WTC11 (cell line): ENCODE results near the gene RGS6. TPM values are rescaled to one million over a fixed set of nuclear protein-coding genes. Genes with fewer than 3 reads are reported as not detected.

Experiments used
- ATAC-seq: fragments of 200-7000 bp; cut with Tn5 transposase; 2 replicates; pipeline ENCODE4 v1.10.0; 2021; ENCODE audit warnings: mild to moderate bottlenecking, moderate library complexity
- CTCF ChIA-PET: fragments of 300-600 bp; sonication (Branson Sonifier 250); formaldehyde crosslinking; loops from one replicate; lab custom pipeline; 2021; ENCODE audit warnings: antibody characterized with exemption; lab: Charles Lee
- POLR2A ChIA-PET: fragments of 350-600 bp; sonication (Branson Sonifier 250); formaldehyde crosslinking; loops from one replicate; lab custom pipeline; 2021; ENCODE audit warnings: antibody characterized with exemption; lab: Charles Lee
- DNase-seq: peaks from one replicate; pipeline ENCODE4 v3.0.0; 2021; ENCODE audit warnings: low spot score
- H3K27ac Mint-ChIP-seq: 2 replicates; pipeline ENCODE4 v1.8.0; 2021; ENCODE audit warnings: mixed read lengths
- H3K27me3 Mint-ChIP-seq: 2 replicates; pipeline ENCODE4 v1.8.0; 2021; ENCODE audit warnings: low read depth, mild to moderate bottlenecking, moderate library complexity, mixed read lengths
- H3K36me3 Mint-ChIP-seq: 2 replicates; pipeline ENCODE4 v1.8.0; 2021; ENCODE audit warnings: mixed read lengths
- H3K4me1 Mint-ChIP-seq: 2 replicates; pipeline ENCODE4 v1.8.0; 2022; ENCODE audit warnings: mixed read lengths
- H3K4me3 Mint-ChIP-seq: 2 replicates; pipeline ENCODE4 v1.8.0; 2021; ENCODE audit warnings: mild to moderate bottlenecking, moderate library complexity, mixed read lengths
- H3K9me3 Mint-ChIP-seq: 2 replicates; pipeline ENCODE4 v1.8.0; 2021; ENCODE audit warnings: mixed read lengths
- ATF2 ChIP-seq: sonication (generic); formaldehyde crosslinking; IDR thresholded peaks from 2 replicates; pipeline ENCODE4 v1.8.1; 2022; ENCODE audit warnings: low read depth, missing genetic modification reagents, borderline replicate concordance
- FOXK1 ChIP-seq: sonication (generic); formaldehyde crosslinking; IDR thresholded peaks from 2 replicates; pipeline ENCODE4 v1.8.0; 2022; ENCODE audit warnings: mild to moderate bottlenecking, moderate library complexity, missing genetic modification reagents
- JUN ChIP-seq: sonication (generic); formaldehyde crosslinking; IDR thresholded peaks from 2 replicates; pipeline ENCODE4 v1.8.0; 2023; ENCODE audit warnings: mild to moderate bottlenecking, missing genetic modification reagents
- NR2C2 ChIP-seq: sonication (generic); formaldehyde crosslinking; IDR thresholded peaks from 2 replicates; pipeline ENCODE4 v1.8.0; 2022; ENCODE audit warnings: mild to moderate bottlenecking, missing genetic modification reagents
- PRDM15 ChIP-seq: sonication (generic); formaldehyde crosslinking; IDR thresholded peaks from 2 replicates; pipeline ENCODE4 v1.8.0; 2022; ENCODE audit warnings: missing genetic modification reagents
- SMAD4 ChIP-seq: sonication (generic); formaldehyde crosslinking; IDR thresholded peaks from 2 replicates; pipeline ENCODE4 v1.8.0; 2022; ENCODE audit warnings: mild to moderate bottlenecking, missing genetic modification reagents
- TEAD4 ChIP-seq: sonication (generic); formaldehyde crosslinking; IDR thresholded peaks from 2 replicates; pipeline ENCODE4 v1.8.0; 2022; ENCODE audit warnings: mild to moderate bottlenecking, missing genetic modification reagents
- TP53 ChIP-seq: sonication (generic); formaldehyde crosslinking; IDR thresholded peaks from 2 replicates; pipeline ENCODE4 v1.8.1; 2023; ENCODE audit warnings: mild to moderate bottlenecking, missing genetic modification reagents
- ZNF425 ChIP-seq: fragments of 250-450 bp; sonication (Bioruptor Pico); conservative IDR thresholded peaks from 2 replicates; pipeline ENCODE4 v1.9.0; 2021; ENCODE audit warnings: mild to moderate bottlenecking
- total RNA-seq: library from RNA; stranded (reverse); gene quantifications from 3 replicates; pipeline ENCODE4 v1.2.3, GENCODE V29; 2021
- TF ChIP-seq, protein P1 (sequence below): sonication (generic); formaldehyde crosslinking; IDR thresholded peaks from 2 replicates; pipeline ENCODE4 v1.8.0; 2023; ENCODE audit warnings: missing genetic modification reagents, mild to moderate bottlenecking, borderline replicate concordance
- TF ChIP-seq, protein P2 (sequence below): sonication (generic); formaldehyde crosslinking; IDR thresholded peaks from 2 replicates; pipeline ENCODE4 v1.8.1; 2023; ENCODE audit warnings: mild to moderate bottlenecking, missing genetic modification reagents
- TF ChIP-seq, protein P3 (sequence below): fragments of 250-450 bp; sonication (Bioruptor Pico); IDR thresholded peaks from 2 replicates; pipeline ENCODE4 v1.8.0; 2021; ENCODE audit warnings: mild to moderate bottlenecking
- TF ChIP-seq, protein P4 (sequence below): sonication (generic); formaldehyde crosslinking; IDR thresholded peaks from 2 replicates; pipeline ENCODE4 v1.8.1; 2022; ENCODE audit warnings: low read depth, mild to moderate bottlenecking, moderate library complexity, missing genetic modification reagents, borderline replicate concordance
- TF ChIP-seq, protein P5 (sequence below): fragments of 200-600 bp; IDR thresholded peaks from 2 replicates; pipeline ENCODE4 v1.8.0; 2022; ENCODE audit warnings: antibody characterized with exemption

RGS6 gene
- total RNA-seq, 1 experiment from 2014 or later, result 1.0 TPM

GRCh38 chr14:72614891-72615415 is 682.7 kb downstream of the RGS6 start:
- no peak for ATAC-seq
- ChIA-PET CTCF (no interaction called here), POLR2A (no interaction called here)
- Mint-ChIP-seq H3K4me3 (no peak overlapping the region), H3K36me3 (no peaks in the 10 kb centered on the region), H3K9me3 (no peaks in the 10 kb centered on the region), H3K4me1 (peaks cover 26% of the 10 kb centered on the region), H3K27ac (no peak overlapping the region), H3K27me3 (peaks cover 10% of the 10 kb centered on the region; the same call in 1 of the 2 replicates)
- no peak for TF ChIP-seq PRDM15 (CRISPR knock-in tag)
- no peak for DNase-seq

DNA sequence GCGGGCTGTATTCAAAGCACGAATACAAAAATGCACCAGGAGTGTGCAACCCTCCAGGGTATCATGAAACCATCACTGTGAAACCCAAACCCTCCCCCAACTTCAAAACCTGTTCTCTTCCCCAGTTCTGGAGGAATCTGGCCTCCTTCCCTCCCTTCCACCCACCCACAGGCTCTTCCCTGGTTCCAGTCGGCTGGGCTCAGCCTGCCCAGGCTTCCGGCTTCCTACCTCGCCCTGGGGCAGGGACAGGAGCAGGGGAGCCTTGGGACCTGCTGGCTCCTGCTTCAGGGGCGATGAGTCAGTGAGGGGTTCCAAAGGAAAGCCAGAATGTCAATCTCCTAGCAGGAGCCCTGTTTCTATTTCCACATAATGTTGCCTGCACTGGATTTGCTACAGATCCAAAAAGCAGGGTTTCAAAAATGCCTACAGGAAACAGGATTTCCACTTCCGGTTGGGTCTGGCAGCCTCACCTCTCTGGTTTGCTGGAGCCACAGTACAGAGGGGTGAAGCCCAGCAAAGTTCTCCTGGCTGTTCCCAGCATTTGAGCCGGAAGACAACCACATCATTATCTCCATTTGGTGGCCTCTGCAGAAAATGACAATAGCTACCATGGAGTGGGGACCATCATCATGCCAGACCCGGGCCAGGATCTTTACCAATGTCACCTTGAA is 683.4 kb downstream of the RGS6 start:
- peaks cover 28% of the 10 kb centered on the region for H3K4me1 Mint-ChIP-seq
- no peaks in the 10 kb centered on the region for H3K9me3 Mint-ChIP-seq
- H3K27ac Mint-ChIP-seq, result no peak overlapping the region
- H3K27me3 Mint-ChIP-seq, result peaks cover 15% of the 10 kb centered on the region
- H3K4me3 Mint-ChIP-seq, result no peak overlapping the region
- ChIA-PET CTCF (no interaction called here), POLR2A (no interaction called here)
- DNase-seq (no peak), ATAC-seq (peak; percentile 32; the same call in 1 of the 2 replicates)
- H3K36me3 Mint-ChIP-seq, result no peaks in the 10 kb centered on the region
- TF ChIP-seq, protein P1, sequence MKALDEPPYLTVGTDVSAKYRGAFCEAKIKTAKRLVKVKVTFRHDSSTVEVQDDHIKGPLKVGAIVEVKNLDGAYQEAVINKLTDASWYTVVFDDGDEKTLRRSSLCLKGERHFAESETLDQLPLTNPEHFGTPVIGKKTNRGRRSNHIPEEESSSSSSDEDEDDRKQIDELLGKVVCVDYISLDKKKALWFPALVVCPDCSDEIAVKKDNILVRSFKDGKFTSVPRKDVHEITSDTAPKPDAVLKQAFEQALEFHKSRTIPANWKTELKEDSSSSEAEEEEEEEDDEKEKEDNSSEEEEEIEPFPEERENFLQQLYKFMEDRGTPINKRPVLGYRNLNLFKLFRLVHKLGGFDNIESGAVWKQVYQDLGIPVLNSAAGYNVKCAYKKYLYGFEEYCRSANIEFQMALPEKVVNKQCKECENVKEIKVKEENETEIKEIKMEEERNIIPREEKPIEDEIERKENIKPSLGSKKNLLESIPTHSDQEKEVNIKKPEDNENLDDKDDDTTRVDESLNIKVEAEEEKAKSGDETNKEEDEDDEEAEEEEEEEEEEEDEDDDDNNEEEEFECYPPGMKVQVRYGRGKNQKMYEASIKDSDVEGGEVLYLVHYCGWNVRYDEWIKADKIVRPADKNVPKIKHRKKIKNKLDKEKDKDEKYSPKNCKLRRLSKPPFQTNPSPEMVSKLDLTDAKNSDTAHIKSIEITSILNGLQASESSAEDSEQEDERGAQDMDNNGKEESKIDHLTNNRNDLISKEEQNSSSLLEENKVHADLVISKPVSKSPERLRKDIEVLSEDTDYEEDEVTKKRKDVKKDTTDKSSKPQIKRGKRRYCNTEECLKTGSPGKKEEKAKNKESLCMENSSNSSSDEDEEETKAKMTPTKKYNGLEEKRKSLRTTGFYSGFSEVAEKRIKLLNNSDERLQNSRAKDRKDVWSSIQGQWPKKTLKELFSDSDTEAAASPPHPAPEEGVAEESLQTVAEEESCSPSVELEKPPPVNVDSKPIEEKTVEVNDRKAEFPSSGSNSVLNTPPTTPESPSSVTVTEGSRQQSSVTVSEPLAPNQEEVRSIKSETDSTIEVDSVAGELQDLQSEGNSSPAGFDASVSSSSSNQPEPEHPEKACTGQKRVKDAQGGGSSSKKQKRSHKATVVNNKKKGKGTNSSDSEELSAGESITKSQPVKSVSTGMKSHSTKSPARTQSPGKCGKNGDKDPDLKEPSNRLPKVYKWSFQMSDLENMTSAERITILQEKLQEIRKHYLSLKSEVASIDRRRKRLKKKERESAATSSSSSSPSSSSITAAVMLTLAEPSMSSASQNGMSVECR (CRISPR knock-in tag), result no peak
- TF ChIP-seq, protein P2, sequence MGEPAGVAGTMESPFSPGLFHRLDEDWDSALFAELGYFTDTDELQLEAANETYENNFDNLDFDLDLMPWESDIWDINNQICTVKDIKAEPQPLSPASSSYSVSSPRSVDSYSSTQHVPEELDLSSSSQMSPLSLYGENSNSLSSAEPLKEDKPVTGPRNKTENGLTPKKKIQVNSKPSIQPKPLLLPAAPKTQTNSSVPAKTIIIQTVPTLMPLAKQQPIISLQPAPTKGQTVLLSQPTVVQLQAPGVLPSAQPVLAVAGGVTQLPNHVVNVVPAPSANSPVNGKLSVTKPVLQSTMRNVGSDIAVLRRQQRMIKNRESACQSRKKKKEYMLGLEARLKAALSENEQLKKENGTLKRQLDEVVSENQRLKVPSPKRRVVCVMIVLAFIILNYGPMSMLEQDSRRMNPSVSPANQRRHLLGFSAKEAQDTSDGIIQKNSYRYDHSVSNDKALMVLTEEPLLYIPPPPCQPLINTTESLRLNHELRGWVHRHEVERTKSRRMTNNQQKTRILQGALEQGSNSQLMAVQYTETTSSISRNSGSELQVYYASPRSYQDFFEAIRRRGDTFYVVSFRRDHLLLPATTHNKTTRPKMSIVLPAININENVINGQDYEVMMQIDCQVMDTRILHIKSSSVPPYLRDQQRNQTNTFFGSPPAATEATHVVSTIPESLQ (CRISPR knock-in tag), result no peak
- TF ChIP-seq FOXK1 (CRISPR knock-in tag) (no peak), TP53 (CRISPR knock-in tag) (no peak), JUN (CRISPR knock-in tag) (no peak), ATF2 (no peak), SMAD4 (no peak), ZNF425 (CRISPR knock-in tag) (no peak), NR2C2 (no peak), TEAD4 (CRISPR knock-in tag) (no peak)
- TF ChIP-seq, protein P3, sequence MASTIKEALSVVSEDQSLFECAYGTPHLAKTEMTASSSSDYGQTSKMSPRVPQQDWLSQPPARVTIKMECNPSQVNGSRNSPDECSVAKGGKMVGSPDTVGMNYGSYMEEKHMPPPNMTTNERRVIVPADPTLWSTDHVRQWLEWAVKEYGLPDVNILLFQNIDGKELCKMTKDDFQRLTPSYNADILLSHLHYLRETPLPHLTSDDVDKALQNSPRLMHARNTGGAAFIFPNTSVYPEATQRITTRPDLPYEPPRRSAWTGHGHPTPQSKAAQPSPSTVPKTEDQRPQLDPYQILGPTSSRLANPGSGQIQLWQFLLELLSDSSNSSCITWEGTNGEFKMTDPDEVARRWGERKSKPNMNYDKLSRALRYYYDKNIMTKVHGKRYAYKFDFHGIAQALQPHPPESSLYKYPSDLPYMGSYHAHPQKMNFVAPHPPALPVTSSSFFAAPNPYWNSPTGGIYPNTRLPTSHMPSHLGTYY (CRISPR knock-in tag), result no peak
- TF ChIP-seq, protein P4, sequence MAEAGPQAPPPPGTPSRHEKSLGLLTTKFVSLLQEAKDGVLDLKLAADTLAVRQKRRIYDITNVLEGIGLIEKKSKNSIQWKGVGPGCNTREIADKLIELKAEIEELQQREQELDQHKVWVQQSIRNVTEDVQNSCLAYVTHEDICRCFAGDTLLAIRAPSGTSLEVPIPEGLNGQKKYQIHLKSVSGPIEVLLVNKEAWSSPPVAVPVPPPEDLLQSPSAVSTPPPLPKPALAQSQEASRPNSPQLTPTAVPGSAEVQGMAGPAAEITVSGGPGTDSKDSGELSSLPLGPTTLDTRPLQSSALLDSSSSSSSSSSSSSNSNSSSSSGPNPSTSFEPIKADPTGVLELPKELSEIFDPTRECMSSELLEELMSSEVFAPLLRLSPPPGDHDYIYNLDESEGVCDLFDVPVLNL (CRISPR knock-in tag), result no peak
- TF ChIP-seq, protein P5, sequence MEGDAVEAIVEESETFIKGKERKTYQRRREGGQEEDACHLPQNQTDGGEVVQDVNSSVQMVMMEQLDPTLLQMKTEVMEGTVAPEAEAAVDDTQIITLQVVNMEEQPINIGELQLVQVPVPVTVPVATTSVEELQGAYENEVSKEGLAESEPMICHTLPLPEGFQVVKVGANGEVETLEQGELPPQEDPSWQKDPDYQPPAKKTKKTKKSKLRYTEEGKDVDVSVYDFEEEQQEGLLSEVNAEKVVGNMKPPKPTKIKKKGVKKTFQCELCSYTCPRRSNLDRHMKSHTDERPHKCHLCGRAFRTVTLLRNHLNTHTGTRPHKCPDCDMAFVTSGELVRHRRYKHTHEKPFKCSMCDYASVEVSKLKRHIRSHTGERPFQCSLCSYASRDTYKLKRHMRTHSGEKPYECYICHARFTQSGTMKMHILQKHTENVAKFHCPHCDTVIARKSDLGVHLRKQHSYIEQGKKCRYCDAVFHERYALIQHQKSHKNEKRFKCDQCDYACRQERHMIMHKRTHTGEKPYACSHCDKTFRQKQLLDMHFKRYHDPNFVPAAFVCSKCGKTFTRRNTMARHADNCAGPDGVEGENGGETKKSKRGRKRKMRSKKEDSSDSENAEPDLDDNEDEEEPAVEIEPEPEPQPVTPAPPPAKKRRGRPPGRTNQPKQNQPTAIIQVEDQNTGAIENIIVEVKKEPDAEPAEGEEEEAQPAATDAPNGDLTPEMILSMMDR, result no peak
